GM23338 (cell line): Measurements from ENCODE around the gene TP53. TPM values are rescaled to one million over a fixed set of nuclear protein-coding genes. Genes with fewer than 3 reads are reported as not detected.

ENCODE experiments used
- ATAC-seq: fragments of 200-7000 bp; cut with Tn5 transposase; 3 replicates; pipeline ENCODE4 v1.9.1; 2020
- DNase-seq: peaks from one replicate; pipeline ENCODE4 v3.0.0-alpha.2; 2015; ENCODE audit warnings: low spot score
- H2AFZ ChIP-seq: fragments of 200-600 bp; sonication (generic); 2 replicates; pipeline ENCODE4 v1.8.0; 2016; ENCODE audit warnings: antibody characterized with exemption, mild to moderate bottlenecking, moderate library complexity
- H3F3A ChIP-seq: fragments of 200-600 bp; sonication (generic); replicated peaks from 2 replicates; pipeline ENCODE4 v1.8.0; 2017; ENCODE audit warnings: antibody characterized with exemption, mixed run types, low read depth
- H3K27ac ChIP-seq: fragments of 200-600 bp; sonication (generic); 2 replicates; pipeline ENCODE4 v1.6.1; 2016; ENCODE audit warnings: low read depth
- H3K27me3 ChIP-seq: fragments of 200-600 bp; sonication (generic); 2 replicates; pipeline ENCODE4 v1.8.0; 2016; ENCODE audit warnings: mild to moderate bottlenecking, mixed run types, moderate library complexity; ENCODE audit not compliant: insufficient read depth
- H3K36me3 ChIP-seq: fragments of 200-600 bp; sonication (generic); 2 replicates; pipeline ENCODE4 v1.8.0; 2016; ENCODE audit warnings: mild to moderate bottlenecking; ENCODE audit not compliant: insufficient read depth
- H3K4me1 ChIP-seq: fragments of 200-600 bp; sonication (generic); 2 replicates; pipeline ENCODE4 v1.8.0; 2016; ENCODE audit warnings: mild to moderate bottlenecking, moderate library complexity; ENCODE audit not compliant: insufficient read depth
- H3K4me2 ChIP-seq: fragments of 200-600 bp; sonication (generic); 2 replicates; pipeline ENCODE4 v1.7.1; 2017; ENCODE audit warnings: mixed run types
- H3K4me3 ChIP-seq: fragments of 200-600 bp; sonication (generic); 2 replicates; pipeline ENCODE4 v1.6.1; 2016; ENCODE audit warnings: mixed run types
- H3K79me2 ChIP-seq: fragments of 200-600 bp; sonication (generic); replicated peaks from 2 replicates; pipeline ENCODE4 v1.8.0; 2017; ENCODE audit warnings: mild to moderate bottlenecking; ENCODE audit not compliant: insufficient read depth
- H3K9me2 ChIP-seq: fragments of 200-600 bp; sonication (generic); 2 replicates; pipeline ENCODE4 v1.8.0; 2017; ENCODE audit not compliant: insufficient read depth
- H4K20me1 ChIP-seq: fragments of 200-600 bp; sonication (generic); replicated peaks from 2 replicates; pipeline ENCODE4 v1.8.0; 2017; ENCODE audit warnings: mild to moderate bottlenecking; ENCODE audit not compliant: insufficient read depth
- H3K27ac Mint-ChIP-seq: 2 replicates; pipeline ENCODE4 v1.8.0; 2020; ENCODE audit warnings: inconsistent platforms, mild to moderate bottlenecking, moderate library complexity, mixed read lengths
- H3K27me3 Mint-ChIP-seq: 3 replicates; pipeline ENCODE4 v1.8.0; 2022; ENCODE audit warnings: low read depth, mild to moderate bottlenecking, moderate library complexity, mixed read lengths, inconsistent platforms; ENCODE audit not compliant: insufficient read depth, poor library complexity
- H3K36me3 Mint-ChIP-seq: 3 replicates; pipeline ENCODE4 v1.8.0; 2021; ENCODE audit warnings: low read depth, mild to moderate bottlenecking, inconsistent platforms, moderate library complexity, mixed read lengths
- H3K4me1 Mint-ChIP-seq: 3 replicates; pipeline ENCODE4 v1.8.0; 2020; ENCODE audit warnings: mild to moderate bottlenecking, inconsistent platforms, mixed read lengths
- H3K4me3 Mint-ChIP-seq: 3 replicates; pipeline ENCODE4 v1.8.0; 2021; ENCODE audit warnings: moderate library complexity, mild to moderate bottlenecking, inconsistent platforms, mixed read lengths
- H3K9me3 Mint-ChIP-seq: 3 replicates; pipeline ENCODE4 v1.8.0; 2020; ENCODE audit warnings: moderate library complexity, mild to moderate bottlenecking, inconsistent platforms, mixed read lengths
- CREB1 ChIP-seq: fragments of 250-450 bp; sonication (Bioruptor Pico); IDR thresholded peaks from 2 replicates; pipeline ENCODE4 v1.5.0; 2020; ENCODE audit warnings: low read depth, mild to moderate bottlenecking, moderate library complexity
- ETS1 ChIP-seq: IDR thresholded peaks from 2 replicates; pipeline ENCODE4 v1.6.1; 2016; ENCODE audit warnings: antibody characterized with exemption
- EZH2 ChIP-seq: fragments of 200-600 bp; sonication (generic); IDR thresholded peaks from one replicate; pipeline ENCODE4 v1.8.0; 2017; ENCODE audit warnings: antibody characterized with exemption, mild to moderate bottlenecking, low read depth; ENCODE audit not compliant: unreplicated experiment
- EZH2phosphoT487 ChIP-seq: fragments of 200-600 bp; sonication (generic); IDR thresholded peaks from one replicate; pipeline ENCODE4 v1.8.1; 2018; ENCODE audit warnings: antibody characterized with exemption; ENCODE audit not compliant: unreplicated experiment
- JUNB ChIP-seq: IDR thresholded peaks from one replicate; pipeline ENCODE4 v1.6.1; 2016; ENCODE audit warnings: antibody characterized with exemption; ENCODE audit not compliant: unreplicated experiment
- NANOG ChIP-seq: IDR thresholded peaks from 2 replicates; pipeline ENCODE4 v1.6.1; 2016; ENCODE audit warnings: antibody characterized with exemption, borderline replicate concordance
- POLR2AphosphoS5 ChIP-seq: IDR thresholded peaks from 2 replicates; pipeline ENCODE4 v1.6.1; 2016; ENCODE audit warnings: antibody characterized with exemption, low read depth
- STAT1 ChIP-seq: IDR thresholded peaks from one replicate; pipeline ENCODE4 v1.6.1; 2016; ENCODE audit warnings: antibody characterized with exemption; ENCODE audit not compliant: unreplicated experiment
- ZNF114 ChIP-seq: fragments of 250-450 bp; sonication (Bioruptor Pico); IDR thresholded peaks from 2 replicates; pipeline ENCODE4 v1.5.0; 2020; ENCODE audit warnings: mild to moderate bottlenecking, moderate library complexity
- ZNF331 ChIP-seq: fragments of 250-450 bp; sonication (Bioruptor Pico); IDR thresholded peaks from 2 replicates; pipeline ENCODE4 v1.5.0; 2020; ENCODE audit warnings: low read depth, mild to moderate bottlenecking, moderate library complexity
- polyA plus RNA-seq: library from polyadenylated mRNA; unstranded; fragments of >200 nt; fragmentation: Nextera tagmentation; extraction: Ambion mirVana; gene quantifications from 2 replicates; pipeline ENCODE4 v1.2.1, GENCODE V29; 2016
- total RNA-seq: library from RNA; depleted of rRNA; stranded (reverse); fragments of >200 nt; shearing (Covaris generic); gene quantifications from 2 replicates; pipeline ENCODE4 v1.2.3, GENCODE V29; 2014
- TF ChIP-seq, protein P1 (sequence below), 2 experiments: fragments of 200-600 bp in 1 of 2; sonication (generic) in 1 of 2; conservative IDR thresholded peaks; 2 replicates each; pipeline versions ENCODE4 v1.5.1 to v1.6.1; 2016 to 2017; ENCODE audit warnings: antibody characterized with exemption in 2 of 2, low read depth in 2 of 2, mild to moderate bottlenecking in 2 of 2, moderate library complexity in 1 of 2
- TF ChIP-seq, protein P2 (sequence below): IDR thresholded peaks from one replicate; pipeline ENCODE4 v1.6.1; 2018; ENCODE audit warnings: antibody characterized with exemption; ENCODE audit not compliant: unreplicated experiment
- TF ChIP-seq, protein P3 (sequence below): fragments of 250-450 bp; sonication (Bioruptor Pico); IDR thresholded peaks from 2 replicates; pipeline ENCODE4 v1.5.0; 2020; ENCODE audit warnings: mild to moderate bottlenecking, moderate library complexity

TP53 gene
- total and polyA plus RNA-seq, 2 experiments from 2014 or later = 119 to 154 TPM

DNA sequence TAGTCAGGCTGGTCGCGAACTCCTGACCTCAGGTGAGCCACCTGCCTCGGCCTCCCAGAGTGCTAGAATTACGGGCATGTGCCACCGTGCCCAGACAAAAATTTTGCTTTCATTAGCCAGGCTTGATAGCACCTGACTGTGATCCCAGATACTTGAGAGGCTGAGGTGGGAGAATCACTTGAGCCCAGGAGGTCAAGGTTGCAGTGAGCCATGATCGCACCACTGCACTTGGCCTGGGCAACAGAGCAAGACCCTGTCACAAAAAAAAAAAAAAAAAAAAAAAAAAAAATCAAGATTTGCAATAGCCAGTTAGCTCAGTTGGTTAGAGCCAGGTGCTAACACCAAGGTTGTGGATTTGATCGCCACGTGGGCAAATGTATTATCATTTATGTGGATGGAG lies 66.5 kb downstream of the TP53 start:
- Mint-ChIP-seq H3K36me3 (peaks cover 4% of the 10 kb centered on the region; the same call in 2 of the 3 replicates), H3K27ac (no peak overlapping the region), H3K9me3 (no peaks in the 10 kb centered on the region), H3K4me3 (no peak overlapping the region), H3K27me3 (no peaks in the 10 kb centered on the region), H3K4me1 (no peaks in the 10 kb centered on the region)
- H2AFZ ChIP-seq = no peak overlapping the region
- H4K20me1 ChIP-seq = no peaks in the 10 kb centered on the region
- no peak for DNase-seq
- no peaks in the 10 kb centered on the region for H3K9me2 ChIP-seq
- no peaks in the 10 kb centered on the region for H3K79me2 ChIP-seq
- no peak overlapping the region for H3K27ac ChIP-seq
- ATAC-seq = no peak
- peaks cover 2% of the 10 kb centered on the region; the same call in 1 of the 2 replicates for H3K4me1 ChIP-seq
- H3K4me3 ChIP-seq = no peak overlapping the region
- H3F3A ChIP-seq = 0 out of 2 replicates have a peak, but pooled peaks cover 2% of the 10 kb centered on the region
- no peak overlapping the region for H3K4me2 ChIP-seq
- TF ChIP-seq, protein P1, sequence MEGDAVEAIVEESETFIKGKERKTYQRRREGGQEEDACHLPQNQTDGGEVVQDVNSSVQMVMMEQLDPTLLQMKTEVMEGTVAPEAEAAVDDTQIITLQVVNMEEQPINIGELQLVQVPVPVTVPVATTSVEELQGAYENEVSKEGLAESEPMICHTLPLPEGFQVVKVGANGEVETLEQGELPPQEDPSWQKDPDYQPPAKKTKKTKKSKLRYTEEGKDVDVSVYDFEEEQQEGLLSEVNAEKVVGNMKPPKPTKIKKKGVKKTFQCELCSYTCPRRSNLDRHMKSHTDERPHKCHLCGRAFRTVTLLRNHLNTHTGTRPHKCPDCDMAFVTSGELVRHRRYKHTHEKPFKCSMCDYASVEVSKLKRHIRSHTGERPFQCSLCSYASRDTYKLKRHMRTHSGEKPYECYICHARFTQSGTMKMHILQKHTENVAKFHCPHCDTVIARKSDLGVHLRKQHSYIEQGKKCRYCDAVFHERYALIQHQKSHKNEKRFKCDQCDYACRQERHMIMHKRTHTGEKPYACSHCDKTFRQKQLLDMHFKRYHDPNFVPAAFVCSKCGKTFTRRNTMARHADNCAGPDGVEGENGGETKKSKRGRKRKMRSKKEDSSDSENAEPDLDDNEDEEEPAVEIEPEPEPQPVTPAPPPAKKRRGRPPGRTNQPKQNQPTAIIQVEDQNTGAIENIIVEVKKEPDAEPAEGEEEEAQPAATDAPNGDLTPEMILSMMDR (conservative IDR thresholded peaks at IDR 0.05; ENCODE audit: low read depth in 2 of 2) = no peak
- TF ChIP-seq ZNF331 (CRISPR knock-in tag) (no peak), EZH2phosphoT487 (no peak), ZNF114 (CRISPR knock-in tag) (no peak), CREB1 (no peak), JUNB (no peak), ETS1 (no peak), NANOG (no peak), POLR2AphosphoS5 (no peak), STAT1 (no peak), EZH2 (no peak)
- TF ChIP-seq, protein P2, sequence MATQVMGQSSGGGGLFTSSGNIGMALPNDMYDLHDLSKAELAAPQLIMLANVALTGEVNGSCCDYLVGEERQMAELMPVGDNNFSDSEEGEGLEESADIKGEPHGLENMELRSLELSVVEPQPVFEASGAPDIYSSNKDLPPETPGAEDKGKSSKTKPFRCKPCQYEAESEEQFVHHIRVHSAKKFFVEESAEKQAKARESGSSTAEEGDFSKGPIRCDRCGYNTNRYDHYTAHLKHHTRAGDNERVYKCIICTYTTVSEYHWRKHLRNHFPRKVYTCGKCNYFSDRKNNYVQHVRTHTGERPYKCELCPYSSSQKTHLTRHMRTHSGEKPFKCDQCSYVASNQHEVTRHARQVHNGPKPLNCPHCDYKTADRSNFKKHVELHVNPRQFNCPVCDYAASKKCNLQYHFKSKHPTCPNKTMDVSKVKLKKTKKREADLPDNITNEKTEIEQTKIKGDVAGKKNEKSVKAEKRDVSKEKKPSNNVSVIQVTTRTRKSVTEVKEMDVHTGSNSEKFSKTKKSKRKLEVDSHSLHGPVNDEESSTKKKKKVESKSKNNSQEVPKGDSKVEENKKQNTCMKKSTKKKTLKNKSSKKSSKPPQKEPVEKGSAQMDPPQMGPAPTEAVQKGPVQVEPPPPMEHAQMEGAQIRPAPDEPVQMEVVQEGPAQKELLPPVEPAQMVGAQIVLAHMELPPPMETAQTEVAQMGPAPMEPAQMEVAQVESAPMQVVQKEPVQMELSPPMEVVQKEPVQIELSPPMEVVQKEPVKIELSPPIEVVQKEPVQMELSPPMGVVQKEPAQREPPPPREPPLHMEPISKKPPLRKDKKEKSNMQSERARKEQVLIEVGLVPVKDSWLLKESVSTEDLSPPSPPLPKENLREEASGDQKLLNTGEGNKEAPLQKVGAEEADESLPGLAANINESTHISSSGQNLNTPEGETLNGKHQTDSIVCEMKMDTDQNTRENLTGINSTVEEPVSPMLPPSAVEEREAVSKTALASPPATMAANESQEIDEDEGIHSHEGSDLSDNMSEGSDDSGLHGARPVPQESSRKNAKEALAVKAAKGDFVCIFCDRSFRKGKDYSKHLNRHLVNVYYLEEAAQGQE = no peak
- TF ChIP-seq, protein P3, sequence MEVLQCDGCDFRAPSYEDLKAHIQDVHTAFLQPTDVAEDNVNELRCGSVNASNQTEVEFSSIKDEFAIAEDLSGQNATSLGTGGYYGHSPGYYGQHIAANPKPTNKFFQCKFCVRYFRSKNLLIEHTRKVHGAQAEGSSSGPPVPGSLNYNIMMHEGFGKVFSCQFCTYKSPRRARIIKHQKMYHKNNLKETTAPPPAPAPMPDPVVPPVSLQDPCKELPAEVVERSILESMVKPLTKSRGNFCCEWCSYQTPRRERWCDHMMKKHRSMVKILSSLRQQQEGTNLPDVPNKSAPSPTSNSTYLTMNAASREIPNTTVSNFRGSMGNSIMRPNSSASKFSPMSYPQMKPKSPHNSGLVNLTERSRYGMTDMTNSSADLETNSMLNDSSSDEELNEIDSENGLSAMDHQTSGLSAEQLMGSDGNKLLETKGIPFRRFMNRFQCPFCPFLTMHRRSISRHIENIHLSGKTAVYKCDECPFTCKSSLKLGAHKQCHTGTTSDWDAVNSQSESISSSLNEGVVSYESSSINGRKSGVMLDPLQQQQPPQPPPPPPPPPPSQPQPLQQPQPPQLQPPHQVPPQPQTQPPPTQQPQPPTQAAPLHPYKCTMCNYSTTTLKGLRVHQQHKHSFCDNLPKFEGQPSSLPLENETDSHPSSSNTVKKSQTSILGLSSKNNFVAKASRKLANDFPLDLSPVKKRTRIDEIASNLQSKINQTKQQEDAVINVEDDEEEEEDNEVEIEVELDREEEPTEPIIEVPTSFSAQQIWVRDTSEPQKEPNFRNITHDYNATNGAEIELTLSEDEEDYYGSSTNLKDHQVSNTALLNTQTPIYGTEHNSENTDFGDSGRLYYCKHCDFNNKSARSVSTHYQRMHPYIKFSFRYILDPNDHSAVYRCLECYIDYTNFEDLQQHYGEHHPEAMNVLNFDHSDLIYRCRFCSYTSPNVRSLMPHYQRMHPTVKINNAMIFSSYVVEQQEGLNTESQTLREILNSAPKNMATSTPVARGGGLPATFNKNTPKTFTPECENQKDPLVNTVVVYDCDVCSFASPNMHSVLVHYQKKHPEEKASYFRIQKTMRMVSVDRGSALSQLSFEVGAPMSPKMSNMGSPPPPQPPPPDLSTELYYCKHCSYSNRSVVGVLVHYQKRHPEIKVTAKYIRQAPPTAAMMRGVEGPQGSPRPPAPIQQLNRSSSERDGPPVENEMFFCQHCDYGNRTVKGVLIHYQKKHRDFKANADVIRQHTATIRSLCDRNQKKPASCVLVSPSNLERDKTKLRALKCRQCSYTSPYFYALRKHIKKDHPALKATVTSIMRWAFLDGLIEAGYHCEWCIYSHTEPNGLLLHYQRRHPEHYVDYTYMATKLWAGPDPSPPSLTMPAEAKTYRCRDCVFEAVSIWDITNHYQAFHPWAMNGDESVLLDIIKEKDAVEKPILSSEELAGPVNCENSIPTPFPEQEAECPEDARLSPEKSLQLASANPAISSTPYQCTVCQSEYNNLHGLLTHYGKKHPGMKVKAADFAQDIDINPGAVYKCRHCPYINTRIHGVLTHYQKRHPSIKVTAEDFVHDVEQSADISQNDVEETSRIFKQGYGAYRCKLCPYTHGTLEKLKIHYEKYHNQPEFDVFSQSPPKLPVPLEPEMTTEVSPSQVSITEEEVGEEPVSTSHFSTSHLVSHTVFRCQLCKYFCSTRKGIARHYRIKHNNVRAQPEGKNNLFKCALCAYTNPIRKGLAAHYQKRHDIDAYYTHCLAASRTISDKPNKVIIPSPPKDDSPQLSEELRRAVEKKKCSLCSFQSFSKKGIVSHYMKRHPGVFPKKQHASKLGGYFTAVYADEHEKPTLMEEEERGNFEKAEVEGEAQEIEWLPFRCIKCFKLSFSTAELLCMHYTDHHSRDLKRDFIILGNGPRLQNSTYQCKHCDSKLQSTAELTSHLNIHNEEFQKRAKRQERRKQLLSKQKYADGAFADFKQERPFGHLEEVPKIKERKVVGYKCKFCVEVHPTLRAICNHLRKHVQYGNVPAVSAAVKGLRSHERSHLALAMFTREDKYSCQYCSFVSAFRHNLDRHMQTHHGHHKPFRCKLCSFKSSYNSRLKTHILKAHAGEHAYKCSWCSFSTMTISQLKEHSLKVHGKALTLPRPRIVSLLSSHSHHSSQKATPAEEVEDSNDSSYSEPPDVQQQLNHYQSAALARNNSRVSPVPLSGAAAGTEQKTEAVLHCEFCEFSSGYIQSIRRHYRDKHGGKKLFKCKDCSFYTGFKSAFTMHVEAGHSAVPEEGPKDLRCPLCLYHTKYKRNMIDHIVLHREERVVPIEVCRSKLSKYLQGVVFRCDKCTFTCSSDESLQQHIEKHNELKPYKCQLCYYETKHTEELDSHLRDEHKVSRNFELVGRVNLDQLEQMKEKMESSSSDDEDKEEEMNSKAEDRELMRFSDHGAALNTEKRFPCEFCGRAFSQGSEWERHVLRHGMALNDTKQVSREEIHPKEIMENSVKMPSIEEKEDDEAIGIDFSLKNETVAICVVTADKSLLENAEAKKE = no peak
- no peaks in the 10 kb centered on the region for H3K27me3 ChIP-seq
- H3K36me3 ChIP-seq = no peaks in the 10 kb centered on the region
